ENCODE data around the gene IRAG1.

IRAG1 gene

GRCh38 chr11:10646681-10647355 lies 46.7 kb downstream of the IRAG1 start:
- Histone ChIP-seq H3K27ac (ENCODE audit: insufficient read depth, low read length, poor library complexity, severe bottlenecking) (no peak overlapping the region), H3K4me1 (ENCODE audit: control insufficient read depth, insufficient read depth, low read length, poor library complexity, severe bottlenecking) (no peaks in the 10 kb centered on the region), H3K36me3 (ENCODE audit: control insufficient read depth, insufficient read depth, low read length) (no peaks in the 10 kb centered on the region), H3K27me3 (replicated peaks; ENCODE audit: control insufficient read depth, insufficient read depth, low read length, poor library complexity, severe bottlenecking) (no peaks in the 10 kb centered on the region), H3K4me3 (ENCODE audit: insufficient read depth, low read depth, low read length, poor library complexity, severe bottlenecking) (no peak overlapping the region), H3K9me3 (ENCODE audit: control insufficient read depth, low read length) (no peaks in the 10 kb centered on the region)
- DNase-seq: no peak

- H3K4me3 ChIP-seq (ENCODE audit: insufficient read depth, low read depth, low read length, poor library complexity, severe bottlenecking): no peak overlapping the region
- DNase-seq: no peak
- H3K27me3 ChIP-seq (replicated peaks; ENCODE audit: control insufficient read depth, insufficient read depth, low read length, poor library complexity, severe bottlenecking): no peaks in the 10 kb centered on the region
- H3K4me1 ChIP-seq (ENCODE audit: control insufficient read depth, insufficient read depth, low read length, poor library complexity, severe bottlenecking): no peaks in the 10 kb centered on the region
- no peaks in the 10 kb centered on the region for H3K9me3 ChIP-seq (ENCODE audit: control insufficient read depth, low read length)
- H3K27ac ChIP-seq (ENCODE audit: insufficient read depth, low read length, poor library complexity, severe bottlenecking): no peak overlapping the region
- no peaks in the 10 kb centered on the region for H3K36me3 ChIP-seq (ENCODE audit: control insufficient read depth, insufficient read depth, low read length)
Measured at GRCh38 chr11:10646005-10646404, 47.5 kb downstream of the IRAG1 start.

- Histone ChIP-seq H3K36me3 (ENCODE audit: control insufficient read depth, insufficient read depth, low read length) (no peaks in the 10 kb centered on the region), H3K27ac (ENCODE audit: insufficient read depth, low read length, poor library complexity, severe bottlenecking) (no peak overlapping the region), H3K9me3 (ENCODE audit: control insufficient read depth, low read length) (no peaks in the 10 kb centered on the region), H3K27me3 (replicated peaks; ENCODE audit: control insufficient read depth, insufficient read depth, low read length, poor library complexity, severe bottlenecking) (no peaks in the 10 kb centered on the region), H3K4me1 (ENCODE audit: control insufficient read depth, insufficient read depth, low read length, poor library complexity, severe bottlenecking) (no peaks in the 10 kb centered on the region), H3K4me3 (ENCODE audit: insufficient read depth, low read depth, low read length, poor library complexity, severe bottlenecking) (no peak overlapping the region)
- no peak for DNase-seq
Measured at GRCh38 chr11:10645212-10645795, 48.3 kb downstream of the IRAG1 start.

Data from effector memory CD4-positive, alpha-beta T cell (primary cell).